ENCODE data around the gene GNAZ.

GNAZ gene

GRCh38 chr22:23065495-23066122 lies 4.7 kb upstream of the GNAZ start:
- no peak for TF ChIP-seq GABPA (IDR thresholded peaks at IDR 0.05; ENCODE audit: low read depth)
- no peak for TF ChIP-seq SPI1 (IDR thresholded peaks at IDR 0.05; ENCODE audit: borderline replicate concordance, low read depth)
- no peak for TF ChIP-seq POLR2AphosphoS5 (IDR thresholded peaks at IDR 0.05; ENCODE audit: low read depth)
- TF ChIP-seq REST (IDR thresholded peaks at IDR 0.05; ENCODE audit: insufficient replicate concordance, low read depth): no peak
- Histone ChIP-seq H3K27me3 (ENCODE audit: insufficient read depth, poor library complexity, severe bottlenecking) (peaks cover 22% of the 10 kb centered on the region), H3K4me3 (replicated peaks; ENCODE audit: insufficient read depth, low read length) (no peak overlapping the region), H3K27ac (replicated peaks) (no peak overlapping the region)
- DNase-seq (ENCODE audit: low read depth in 1 of 2, low spot score in 1 of 2): no peak

GRCh38 chr22:23066200-23067022 lies 3.9 kb upstream of the GNAZ start:
- no peak for DNase-seq (ENCODE audit: low read depth in 1 of 2, low spot score in 1 of 2)
- Histone ChIP-seq H3K4me3 (replicated peaks; ENCODE audit: insufficient read depth, low read length) (no peak overlapping the region), H3K27ac (replicated peaks) (no peak overlapping the region)

More at GRCh38 chr22:23066200-23067022, 3.9 kb upstream of the GNAZ start:
- peaks cover 29% of the 10 kb centered on the region for H3K27me3 ChIP-seq (ENCODE audit: insufficient read depth, poor library complexity, severe bottlenecking)
- no peak for TF ChIP-seq SPI1 (IDR thresholded peaks at IDR 0.05; ENCODE audit: borderline replicate concordance, low read depth)
- no peak for TF ChIP-seq CTCF (IDR thresholded peaks at IDR 0.05; ENCODE audit: insufficient read depth, low read length)
- TF ChIP-seq POLR2AphosphoS5 (IDR thresholded peaks at IDR 0.05; ENCODE audit: low read depth): no peak
- TF ChIP-seq GABPA (IDR thresholded peaks at IDR 0.05; ENCODE audit: low read depth): no peak
- TF ChIP-seq REST (IDR thresholded peaks at IDR 0.05; ENCODE audit: insufficient replicate concordance, low read depth): no peak

Measured in HL-60 (cell line).